Posterior cingulate gyrus (tissue), 11 donors: ENCODE measurements around the gene BRD3.
A peak's percentile ranks its signal among the peaks of the same experiment; 100 is the strongest.

Experiments used
- DNase-seq, 10 donors: peaks; one replicate each; pipeline versions ENCODE4 v3.0.0 to v3.0.0-alpha.2; 2020 to 2021; ENCODE audit warnings: mixed read lengths in 3 of 10
- intact Hi-C: fragments of 100-400 bp; cut with DNase I; formaldehyde crosslinking; loops from one replicate; pipeline ENCODE4 v1.15.1; 2023

BRD3 gene

DNA sequence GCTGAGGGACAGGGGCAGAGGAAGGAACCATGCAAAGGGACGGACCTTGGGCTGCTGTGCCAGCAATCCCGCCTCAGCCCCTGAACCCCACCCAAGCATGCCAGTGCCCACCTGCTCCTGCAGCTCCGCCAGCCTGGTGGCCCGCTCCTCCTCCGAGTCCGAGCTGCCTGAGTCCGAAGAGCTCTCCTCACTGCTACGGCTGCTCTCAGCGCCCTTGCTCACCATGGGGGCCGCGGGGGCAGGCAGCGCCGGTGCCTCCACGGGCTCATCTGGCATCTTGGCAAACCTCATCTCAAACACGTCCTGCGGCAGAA lies 26.2 kb downstream of the BRD3 start:
- intact Hi-C loops: no loop called here
- peak in 1 of 10 donors; percentile 84 for DNase-seq

GRCh38 chr9:134040781-134041648 lies 26.8 kb downstream of the BRD3 start:
- DNase-seq: peak in 2 of 10 donors; percentile 66 to 84
- intact Hi-C loops: no loop called here

DNA sequence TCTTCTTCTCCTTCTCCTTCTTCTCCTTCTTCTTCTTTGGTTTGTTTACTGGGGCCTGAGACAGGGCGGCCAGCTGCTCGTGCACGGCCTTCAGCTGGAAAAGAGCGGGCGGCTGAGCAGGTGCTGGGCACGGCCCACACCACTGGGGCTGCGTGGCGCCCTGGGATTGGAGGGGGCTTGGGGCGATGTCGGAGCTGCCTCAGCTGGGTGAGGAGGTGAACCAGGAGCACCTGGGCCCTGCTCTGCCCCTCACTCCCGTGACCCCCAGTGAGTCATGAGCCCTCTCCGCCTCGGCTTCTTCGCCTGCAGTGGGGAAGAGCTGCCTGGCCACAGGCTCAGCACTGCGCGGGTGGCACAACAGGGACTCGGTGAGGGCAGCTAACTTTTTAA lies 27.7 kb downstream of the BRD3 start:
- intact Hi-C loops: no loop called here
- DNase-seq: peak in 2 of 10 donors; percentile 43 to 67

DNA sequence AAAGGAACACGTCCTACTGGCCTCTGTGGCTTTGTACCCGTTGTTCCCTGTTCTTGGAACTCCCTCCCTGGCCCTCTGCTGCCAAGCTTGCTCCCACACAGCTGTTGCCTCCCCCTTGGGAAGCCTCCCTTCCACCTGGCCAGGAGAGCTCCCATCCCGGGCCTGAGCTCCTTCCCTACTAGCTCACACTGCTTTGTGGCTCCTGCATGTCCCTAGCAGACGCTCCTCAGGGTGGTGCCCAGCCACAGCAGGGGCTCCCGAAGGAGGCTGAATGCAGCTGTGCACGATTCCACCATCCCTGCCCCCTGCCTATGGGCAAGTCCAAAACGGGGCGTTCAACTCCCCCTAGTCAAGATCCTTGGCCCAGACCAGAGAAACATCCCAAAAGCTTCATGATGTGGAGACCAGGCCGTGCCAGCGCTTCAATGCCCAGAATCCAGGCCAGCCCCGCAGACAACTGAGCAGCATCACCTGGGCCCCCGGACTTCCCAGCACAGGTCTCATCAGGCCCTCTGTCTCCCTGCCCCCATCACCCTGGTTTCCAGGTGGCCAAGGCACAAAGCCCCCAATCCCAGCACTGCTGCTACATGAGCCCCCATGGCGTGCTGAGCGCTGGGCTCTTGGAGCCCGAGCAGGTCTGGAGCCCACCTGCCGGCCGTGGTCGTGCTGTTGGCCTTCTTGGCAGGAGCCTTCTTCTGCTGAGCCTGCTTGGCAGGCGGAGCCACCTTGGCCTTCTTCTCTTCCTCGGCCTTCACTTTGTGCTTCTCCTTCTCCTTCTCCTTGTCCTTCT lies 28.2 kb downstream of the BRD3 start:
- intact Hi-C loops: no loop called here
- peak in 3 of 10 donors; percentile 71 to 82 (median 79) for DNase-seq

DNA sequence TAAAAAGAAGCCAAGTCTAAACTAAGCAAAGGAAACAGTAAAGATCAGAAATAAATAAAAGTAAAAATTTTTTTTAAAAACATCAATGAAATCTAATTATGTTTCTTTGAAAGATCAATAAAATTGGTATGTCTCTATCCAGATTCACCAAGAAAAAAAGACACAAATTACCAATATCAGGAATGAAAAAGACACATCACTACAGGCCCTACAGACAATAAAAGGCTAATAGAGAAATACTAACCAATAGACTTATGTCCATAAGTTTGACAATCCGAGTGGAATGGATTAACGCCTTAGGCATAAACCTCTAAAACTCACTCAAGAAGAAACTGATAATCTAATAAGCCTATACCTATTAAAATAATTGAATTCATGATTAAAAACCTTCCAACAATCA lies 30.2 kb downstream of the BRD3 start:
- no peak for DNase-seq
- intact Hi-C loops: no loop called here

DNA sequence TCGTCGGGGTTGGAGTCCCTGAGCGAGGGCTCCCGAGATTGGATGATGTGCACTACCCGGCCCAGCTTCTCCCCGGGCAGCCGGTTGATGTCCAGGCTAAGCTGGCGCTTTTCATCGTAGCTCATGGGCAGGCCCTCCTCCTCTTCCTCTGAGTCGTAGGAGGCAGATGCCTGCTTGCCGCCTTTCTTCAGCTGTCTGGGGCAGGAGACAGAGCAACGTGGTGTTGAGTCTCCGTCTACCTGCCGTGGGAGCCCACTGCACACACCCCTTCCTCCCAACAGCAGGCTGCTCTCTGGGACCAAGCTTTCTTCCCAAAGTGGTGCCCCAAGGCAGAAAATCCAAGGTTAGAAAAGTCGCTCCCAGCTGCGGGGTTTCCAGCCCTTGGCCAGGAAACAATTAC lies 31.7 kb downstream of the BRD3 start:
- intact Hi-C loops: no loop called here
- peak in 3 of 10 donors; percentile 43 to 57 (median 52) for DNase-seq

- intact Hi-C loops: no loop called here
- peak in 2 of 10 donors; percentile 57 to 69 for DNase-seq
Measured at GRCh38 chr9:134035041-134036039, 32.5 kb downstream of the BRD3 start.

GRCh38 chr9:134034215-134035040 lies 33.4 kb downstream of the BRD3 start:
- intact Hi-C loops: no loop called here
- DNase-seq: peak in 2 of 10 donors; percentile 40 to 51

GRCh38 chr9:134033516-134034214 lies 34.2 kb downstream of the BRD3 start:
- intact Hi-C loops: no loop called here
- DNase-seq: peak in 3 of 10 donors; percentile 49 to 72 (median 64)

DNA sequence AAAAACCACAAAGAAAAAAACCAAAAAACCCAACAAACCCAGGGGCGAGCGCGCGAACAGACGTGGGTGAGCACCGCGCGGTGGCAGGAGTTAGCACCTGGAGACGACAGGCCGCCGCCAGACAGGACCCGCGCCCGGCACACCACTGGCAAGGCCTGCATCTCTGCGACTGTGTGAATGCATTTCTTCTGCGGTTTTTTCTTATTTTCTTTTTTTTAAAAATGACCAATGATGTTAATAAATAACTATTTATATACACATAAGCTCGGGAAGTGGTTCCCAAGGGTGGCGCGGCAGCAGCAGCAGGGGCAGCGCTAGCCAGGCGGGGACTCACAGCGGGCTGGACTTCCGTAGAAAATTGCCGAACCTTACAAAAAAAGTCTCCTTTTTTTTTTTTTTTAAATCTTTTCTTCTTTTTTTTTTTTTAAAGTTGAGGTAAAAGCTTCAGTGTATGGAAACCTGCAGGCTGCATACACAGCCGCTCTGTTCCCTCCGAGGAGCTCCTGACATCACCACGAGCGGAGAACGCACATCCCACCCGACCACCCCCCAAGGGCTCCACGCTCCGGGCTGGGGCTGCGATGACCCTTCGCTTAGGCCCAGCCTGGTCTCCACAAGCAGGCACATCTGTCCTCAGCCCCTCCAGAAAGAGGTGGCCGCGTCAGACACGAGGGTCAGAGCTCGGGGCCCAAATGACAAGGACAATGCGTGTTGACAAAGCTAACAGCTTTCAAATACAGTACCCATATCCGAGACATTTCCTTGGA lies 35.2 kb downstream of the BRD3 start:
- intact Hi-C loops: no loop called here
- DNase-seq: peak in 4 of 10 donors; percentile 15 to 80 (median 70)

GRCh38 chr9:134031783-134032182 lies 36.0 kb downstream of the BRD3 start:
- intact Hi-C loops: no loop called here
- DNase-seq: peak in 3 of 10 donors; percentile 50 to 83 (median 66)

GRCh38 chr9:134030821-134031470 lies 36.9 kb downstream of the BRD3 start:
- intact Hi-C loops: no loop called here
- DNase-seq: peak in 3 of 10 donors; percentile 56 to 67 (median 59)

DNA sequence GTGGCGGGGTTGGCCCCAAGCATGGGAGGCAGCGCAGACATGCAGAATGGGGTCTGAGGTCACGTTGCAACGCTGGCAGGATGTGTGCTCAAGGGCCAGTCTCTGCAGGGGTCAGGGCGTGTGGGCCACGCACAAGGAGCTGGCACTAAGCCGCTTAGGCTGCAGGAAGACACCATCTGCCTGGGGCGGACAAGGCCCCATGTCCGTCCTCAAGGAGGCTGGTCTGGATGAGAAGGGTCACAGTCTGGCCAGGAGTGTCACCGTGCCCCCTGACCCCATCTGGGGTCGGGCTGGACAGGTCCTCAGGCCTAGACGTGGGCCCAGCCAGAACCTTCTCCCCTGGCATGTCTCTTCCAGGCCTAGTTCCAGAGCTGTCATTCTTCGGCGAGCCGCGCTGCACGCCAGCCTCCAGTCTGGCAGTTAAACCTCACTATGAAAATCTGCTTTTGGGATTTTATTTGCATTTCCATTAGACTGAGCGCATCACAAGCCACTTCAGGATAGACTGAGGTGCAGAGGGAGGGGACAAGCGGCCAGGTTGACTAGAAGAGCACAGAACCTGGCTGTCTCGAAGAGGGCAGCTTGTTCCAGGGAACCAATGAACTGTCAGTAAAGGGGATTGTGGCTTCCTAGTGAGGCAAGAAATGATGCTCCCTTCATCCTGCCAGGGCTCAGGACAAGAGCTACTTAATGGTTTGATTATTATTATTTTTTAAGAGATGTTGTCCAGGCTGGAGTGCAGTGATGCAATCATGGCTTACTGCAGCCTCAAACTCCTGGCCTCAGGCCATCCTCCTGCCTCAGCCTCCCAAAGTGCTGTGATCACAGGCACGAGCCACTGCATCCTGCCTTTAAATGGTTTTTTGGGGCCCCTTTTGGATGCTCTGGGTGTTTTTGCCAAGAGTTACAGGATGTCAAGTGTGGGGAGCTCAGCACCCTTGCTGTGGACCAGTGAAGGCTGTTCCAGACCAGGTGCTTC lies 38.3 kb downstream of the BRD3 start:
- intact Hi-C loops: no loop called here
- DNase-seq: peak in 3 of 10 donors; percentile 65 to 70 (median 66)

DNA sequence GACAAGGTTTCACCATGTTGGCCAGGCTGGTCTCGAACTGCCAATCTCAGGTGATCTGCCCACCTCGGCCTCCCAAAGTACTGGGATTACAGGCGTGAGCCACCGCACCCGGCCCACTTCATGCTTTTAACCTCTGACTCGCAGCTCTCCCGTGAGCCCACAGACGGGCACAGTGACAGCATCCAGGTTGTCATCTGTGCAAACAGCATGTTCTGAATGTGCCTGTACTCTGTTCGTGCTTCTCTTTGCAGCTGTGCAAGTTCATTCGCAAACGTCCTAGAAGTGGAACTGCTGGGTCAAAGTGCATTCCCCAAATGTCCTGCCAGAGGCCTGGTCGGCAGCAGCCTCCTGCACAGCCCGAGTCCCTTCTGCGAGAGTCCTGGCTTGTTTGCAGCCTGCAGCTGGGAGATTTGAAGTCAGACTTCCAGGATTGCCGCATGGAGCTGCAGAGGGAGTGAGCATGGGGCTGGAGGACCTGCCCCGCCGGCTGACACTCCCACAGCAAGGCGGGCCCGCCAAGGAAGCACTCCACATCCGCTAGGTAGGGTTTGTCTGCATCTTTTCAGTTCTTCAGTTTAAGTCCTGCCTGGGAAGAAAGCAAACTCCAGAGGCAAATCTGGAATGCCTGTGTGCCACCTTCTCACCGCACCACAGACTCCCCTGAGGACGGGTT lies 39.1 kb downstream of the BRD3 start:
- peak in 3 of 10 donors; percentile 58 to 76 (median 75) for DNase-seq
- intact Hi-C loops: no loop called here

GRCh38 chr9:134028076-134028475 lies 39.8 kb downstream of the BRD3 start:
- intact Hi-C loops: no loop called here
- peak in 3 of 10 donors; percentile 35 to 57 (median 40) for DNase-seq

DNA sequence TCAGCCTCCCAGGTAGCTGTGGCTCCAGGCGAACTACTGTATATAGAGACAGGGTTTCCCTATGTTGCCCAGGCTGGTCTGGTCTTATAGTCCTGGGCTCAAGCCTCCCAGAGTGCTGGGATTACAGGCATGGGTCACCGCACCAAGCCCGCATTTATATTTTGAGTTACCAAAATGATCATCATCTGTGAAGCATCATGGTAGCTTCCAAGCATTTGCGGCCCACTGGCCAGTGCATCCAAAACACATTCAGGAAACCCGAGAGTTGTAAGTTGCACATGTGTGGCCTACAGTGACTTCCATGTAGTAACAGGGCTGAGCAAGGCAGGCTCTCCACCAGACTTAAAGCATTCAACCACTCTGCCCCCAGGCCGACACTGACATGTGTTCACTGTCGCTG lies 40.3 kb downstream of the BRD3 start:
- intact Hi-C loops: no loop called here

More for the DNA sequence above, 40.3 kb downstream of the BRD3 start:
- peak in 3 of 10 donors; percentile 27 to 45 (median 39) for DNase-seq
